ENCODE results near the gene NNT.
"Not testable (repeated sequence)": the region's sequence is repeated elsewhere in the genome, so short reads cannot be mapped to it uniquely, and the experiment has no call there.

NNT gene

DNA sequence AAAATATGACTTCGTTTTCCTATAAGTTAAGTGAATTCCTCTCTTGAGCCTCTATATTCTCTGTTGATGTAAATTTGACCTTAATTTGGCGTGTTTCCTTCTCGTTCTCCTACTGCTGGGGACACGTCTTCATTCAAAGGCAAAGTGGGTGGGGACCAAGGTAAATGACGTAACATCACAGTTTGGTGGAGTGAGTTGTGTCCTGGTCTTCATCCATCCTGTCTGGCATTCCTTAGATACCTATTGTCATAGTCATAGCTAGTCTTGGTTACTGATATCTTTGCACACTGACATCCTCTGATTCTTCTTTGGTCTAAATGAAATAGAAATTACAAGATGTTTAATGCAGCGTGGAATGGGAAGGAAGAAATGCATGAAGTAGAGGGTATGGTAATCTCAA is 108.5 kb downstream of the NNT start:
- DNase-seq (no peak), ATAC-seq (ENCODE audit: insufficient read depth, low read depth) (no peak)
- Histone ChIP-seq H3K4me2 (ENCODE audit: insufficient read depth, low read length) (no peak overlapping the region), H3K4me1 (ENCODE audit: insufficient read depth, low read length) (no peaks in the 10 kb centered on the region), H3K36me3 (ENCODE audit: insufficient read depth, low read length) (no peaks in the 10 kb centered on the region), H3K79me2 (ENCODE audit: insufficient read depth, low read length) (no peaks in the 10 kb centered on the region), H4K20me1 (ENCODE audit: insufficient read depth, low read length) (no peaks in the 10 kb centered on the region), H3K27ac (ENCODE audit: low read length) (no peak overlapping the region), H3K4me3 (ENCODE audit: low read depth in 1 of 2, low read length in 2 of 2) (no peak overlapping the region), H3K9me3 (ENCODE audit: insufficient read depth, low read length, severe bottlenecking) (no peaks in the 10 kb centered on the region), H2AFZ (ENCODE audit: low read depth, low read length) (no peak overlapping the region), H3K27me3 (ENCODE audit: insufficient read depth, low read length, poor library complexity) (no peaks in the 10 kb centered on the region), H3K9ac (ENCODE audit: low read depth, low read length) (no peak overlapping the region)
- TF ChIP-seq EZH2 (IDR thresholded peaks at IDR 0.05; ENCODE audit: borderline replicate concordance, low read depth, low read length, severe bottlenecking), result no peak
- TF ChIP-seq, protein P1, sequence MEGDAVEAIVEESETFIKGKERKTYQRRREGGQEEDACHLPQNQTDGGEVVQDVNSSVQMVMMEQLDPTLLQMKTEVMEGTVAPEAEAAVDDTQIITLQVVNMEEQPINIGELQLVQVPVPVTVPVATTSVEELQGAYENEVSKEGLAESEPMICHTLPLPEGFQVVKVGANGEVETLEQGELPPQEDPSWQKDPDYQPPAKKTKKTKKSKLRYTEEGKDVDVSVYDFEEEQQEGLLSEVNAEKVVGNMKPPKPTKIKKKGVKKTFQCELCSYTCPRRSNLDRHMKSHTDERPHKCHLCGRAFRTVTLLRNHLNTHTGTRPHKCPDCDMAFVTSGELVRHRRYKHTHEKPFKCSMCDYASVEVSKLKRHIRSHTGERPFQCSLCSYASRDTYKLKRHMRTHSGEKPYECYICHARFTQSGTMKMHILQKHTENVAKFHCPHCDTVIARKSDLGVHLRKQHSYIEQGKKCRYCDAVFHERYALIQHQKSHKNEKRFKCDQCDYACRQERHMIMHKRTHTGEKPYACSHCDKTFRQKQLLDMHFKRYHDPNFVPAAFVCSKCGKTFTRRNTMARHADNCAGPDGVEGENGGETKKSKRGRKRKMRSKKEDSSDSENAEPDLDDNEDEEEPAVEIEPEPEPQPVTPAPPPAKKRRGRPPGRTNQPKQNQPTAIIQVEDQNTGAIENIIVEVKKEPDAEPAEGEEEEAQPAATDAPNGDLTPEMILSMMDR (IDR thresholded peaks at IDR 0.05; ENCODE audit: borderline replicate concordance, extremely low read depth, low read length, poor library complexity, severe bottlenecking), result no peak

DNA sequence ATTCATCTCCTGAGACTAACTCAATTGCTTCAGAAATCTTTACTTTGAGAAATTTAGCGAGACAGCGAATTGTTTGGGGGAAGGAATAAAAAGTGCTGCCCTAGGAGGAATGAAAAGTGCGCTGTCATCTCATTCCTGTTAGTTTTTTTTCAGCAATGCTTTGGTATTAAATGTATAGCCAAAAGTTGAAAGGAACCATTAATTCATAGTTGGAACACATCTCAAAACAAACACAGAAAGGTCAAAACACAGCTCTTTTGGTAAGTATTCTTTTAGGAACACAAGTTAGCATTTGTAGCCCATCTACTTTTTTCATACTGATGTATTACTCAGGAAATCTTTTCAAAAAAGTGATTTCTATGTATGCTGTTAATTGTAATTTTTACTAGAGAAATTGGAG is 109.1 kb downstream of the NNT start:
- Histone ChIP-seq H3K36me3 (ENCODE audit: insufficient read depth, low read length) (no peaks in the 10 kb centered on the region), H4K20me1 (ENCODE audit: insufficient read depth, low read length) (no peaks in the 10 kb centered on the region), H3K4me1 (ENCODE audit: insufficient read depth, low read length) (no peaks in the 10 kb centered on the region), H3K27ac (ENCODE audit: low read length) (no peak overlapping the region), H3K27me3 (ENCODE audit: insufficient read depth, low read length, poor library complexity) (no peaks in the 10 kb centered on the region), H3K4me3 (ENCODE audit: low read depth in 1 of 2, low read length in 2 of 2) (no peak overlapping the region), H3K79me2 (ENCODE audit: insufficient read depth, low read length) (no peaks in the 10 kb centered on the region), H3K9ac (ENCODE audit: low read depth, low read length) (no peak overlapping the region), H3K9me3 (ENCODE audit: insufficient read depth, low read length, severe bottlenecking) (no peaks in the 10 kb centered on the region), H3K4me2 (ENCODE audit: insufficient read depth, low read length) (no peak overlapping the region), H2AFZ (ENCODE audit: low read depth, low read length) (no peak overlapping the region)
- TF ChIP-seq, protein P1 (IDR thresholded peaks at IDR 0.05; ENCODE audit: borderline replicate concordance, extremely low read depth, low read length, poor library complexity, severe bottlenecking), result no peak
- TF ChIP-seq EZH2 (IDR thresholded peaks at IDR 0.05; ENCODE audit: borderline replicate concordance, low read depth, low read length, severe bottlenecking), result no peak
- DNase-seq (no peak), ATAC-seq (ENCODE audit: insufficient read depth, low read depth) (no peak)

DNA sequence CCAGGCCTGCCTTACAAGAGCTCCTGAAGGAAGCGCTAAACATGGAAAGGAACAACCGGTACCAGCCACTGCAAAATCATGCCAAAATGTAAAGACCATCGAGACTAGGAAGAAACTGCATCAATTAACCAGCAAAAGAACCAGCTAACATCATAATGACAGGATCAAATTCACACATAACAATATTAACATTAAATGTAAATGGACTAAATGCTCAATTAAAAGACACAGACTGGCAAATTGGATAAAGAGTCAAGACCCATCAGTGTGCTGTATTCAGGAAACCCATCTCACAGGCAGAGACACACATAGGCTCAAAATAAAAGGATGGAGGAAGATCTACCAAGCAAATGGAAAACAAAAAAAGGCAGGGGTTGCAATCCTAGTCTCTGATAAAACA is 116.8 kb downstream of the NNT start:
- H3K9ac ChIP-seq (ENCODE audit: low read depth, low read length); ATAC-seq (ENCODE audit: insufficient read depth, low read depth): not testable (repeated sequence)

DNA sequence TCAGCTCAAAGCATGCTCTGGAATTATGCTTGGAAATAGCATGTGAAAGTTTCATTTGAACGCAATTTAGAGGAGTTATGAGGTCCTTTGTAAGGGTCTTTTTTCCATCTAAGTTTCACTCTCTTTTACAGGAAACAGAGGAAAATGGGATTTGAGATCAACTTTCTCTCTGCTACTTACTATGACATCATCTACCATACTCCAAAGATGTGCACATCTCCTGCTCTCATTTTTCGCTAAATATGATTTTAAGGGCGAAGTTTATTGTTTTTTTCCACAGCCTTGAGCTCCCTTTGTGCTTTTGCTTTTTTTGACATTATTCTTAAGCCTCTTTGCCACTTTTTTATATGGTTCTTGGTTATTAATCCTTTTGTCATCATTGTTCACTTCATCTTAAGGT is 125.6 kb downstream of the NNT start:
- H3K4me2 ChIP-seq (ENCODE audit: insufficient read depth, low read length), result no peak overlapping the region
- no peak for DNase-seq
- no peak overlapping the region for H2AFZ ChIP-seq (ENCODE audit: low read depth, low read length)
- H3K9ac ChIP-seq (ENCODE audit: low read depth, low read length), result no peak overlapping the region
- H3K9me3 ChIP-seq (ENCODE audit: insufficient read depth, low read length, severe bottlenecking), result no peaks in the 10 kb centered on the region
- no peaks in the 10 kb centered on the region for H4K20me1 ChIP-seq (ENCODE audit: insufficient read depth, low read length)
- ATAC-seq (ENCODE audit: insufficient read depth, low read depth), result no peak
- no peaks in the 10 kb centered on the region for H3K4me1 ChIP-seq (ENCODE audit: insufficient read depth, low read length)
- no peaks in the 10 kb centered on the region for H3K79me2 ChIP-seq (ENCODE audit: insufficient read depth, low read length)
- H3K27ac ChIP-seq (ENCODE audit: low read length), result no peak overlapping the region
- H3K27me3 ChIP-seq (ENCODE audit: insufficient read depth, low read length, poor library complexity), result no peaks in the 10 kb centered on the region
- no peaks in the 10 kb centered on the region for H3K36me3 ChIP-seq (ENCODE audit: insufficient read depth, low read length)
- TF ChIP-seq, protein P1 (IDR thresholded peaks at IDR 0.05; ENCODE audit: borderline replicate concordance, extremely low read depth, low read length, poor library complexity, severe bottlenecking), result no peak
- no peak for TF ChIP-seq EZH2 (IDR thresholded peaks at IDR 0.05; ENCODE audit: borderline replicate concordance, low read depth, low read length, severe bottlenecking)
- H3K4me3 ChIP-seq (ENCODE audit: low read depth in 1 of 2, low read length in 2 of 2), result no peak overlapping the region

More for the DNA sequence above, 116.8 kb downstream of the NNT start:
- H3K4me1 ChIP-seq (ENCODE audit: insufficient read depth, low read length); H4K20me1 ChIP-seq (ENCODE audit: insufficient read depth, low read length); DNase-seq; H3K4me3 ChIP-seq (ENCODE audit: low read depth in 1 of 2, low read length in 2 of 2); H2AFZ ChIP-seq (ENCODE audit: low read depth, low read length); H3K9me3 ChIP-seq (ENCODE audit: insufficient read depth, low read length, severe bottlenecking); H3K36me3 ChIP-seq (ENCODE audit: insufficient read depth, low read length); H3K79me2 ChIP-seq (ENCODE audit: insufficient read depth, low read length); H3K4me2 ChIP-seq (ENCODE audit: insufficient read depth, low read length); H3K27ac ChIP-seq (ENCODE audit: low read length); H3K27me3 ChIP-seq (ENCODE audit: insufficient read depth, low read length, poor library complexity): not testable (repeated sequence)

Measured in DND-41 (cell line).